Common myeloid progenitor, CD34-positive (primary cell): Measurements from ENCODE around the gene MMP8.

ENCODE experiments used
- CTCF ChIA-PET: fragments of 350-600 bp; sonication (Branson Sonifier 250); formaldehyde crosslinking; loops from one replicate; lab custom pipeline; 2021; ENCODE audit warnings: antibody characterized with exemption; lab: Charles Lee
- POLR2A ChIA-PET: fragments of 350-600 bp; sonication (Branson Sonifier 250); formaldehyde crosslinking; loops from one replicate; lab custom pipeline; 2021; ENCODE audit warnings: antibody characterized with exemption; lab: Charles Lee
- DNase-seq, 3 donors: peaks; one replicate each; pipeline versions ENCODE4 v3.0.0 to v3.0.0-alpha.2; 2013
- H3K27ac ChIP-seq, 2 experiments: 1 replicate in 1 of 2; 2 replicates in 1 of 2; pipeline ENCODE4 v1.7.0; 2013; ENCODE audit warnings: inconsistent platforms in 2 of 2, low read length in 2 of 2, mild to moderate bottlenecking in 2 of 2, low read depth in 1 of 2, moderate library complexity in 1 of 2; ENCODE audit not compliant: severe bottlenecking in 2 of 2, insufficient read depth in 1 of 2, poor library complexity in 1 of 2
- H3K27me3 ChIP-seq, 5 experiments: replicated peaks in 2 of 5; 1 replicate in 3 of 5; 2 replicates in 2 of 5; pipeline versions ENCODE4 v1.6.1 to v1.7.0; 2013; ENCODE audit warnings: low read length in 4 of 5, mild to moderate bottlenecking in 2 of 5, moderate library complexity in 2 of 5, inconsistent platforms in 1 of 5; ENCODE audit not compliant: insufficient read depth in 5 of 5, control insufficient read depth in 4 of 5
- H3K36me3 ChIP-seq, 4 experiments: 1 replicate in 2 of 4; 2 replicates in 2 of 4; pipeline versions ENCODE4 v1.6.1 to v1.7.0; 2013; ENCODE audit warnings: low read length in 3 of 4, control low read depth in 1 of 4, mild to moderate bottlenecking in 1 of 4; ENCODE audit not compliant: control insufficient read depth in 4 of 4, insufficient read depth in 4 of 4
- H3K4me1 ChIP-seq, 4 experiments: 1 replicate in 3 of 4; 2 replicates in 1 of 4; pipeline versions ENCODE4 v1.6.1 to v1.7.1; 2013; ENCODE audit warnings: low read length in 3 of 4, mild to moderate bottlenecking in 3 of 4, control low read depth in 1 of 4, inconsistent platforms in 1 of 4, moderate library complexity in 1 of 4; ENCODE audit not compliant: control insufficient read depth in 4 of 4, insufficient read depth in 4 of 4; ENCODE audit errors: control extremely low read depth in 1 of 4
- H3K4me3 ChIP-seq, 7 experiments: 1 replicate in 4 of 7; 2 replicates in 3 of 7; pipeline versions ENCODE4 v1.5.1 to v1.7.0; 2013; ENCODE audit warnings: mild to moderate bottlenecking in 7 of 7, low read length in 6 of 7, moderate library complexity in 6 of 7, inconsistent platforms in 2 of 7, low read depth in 2 of 7, control low read depth in 1 of 7; ENCODE audit not compliant: insufficient read depth in 4 of 7, control insufficient read depth in 1 of 7; ENCODE audit errors: extremely low read depth in 1 of 7
- H3K9me3 ChIP-seq, 5 experiments: 1 replicate in 4 of 5; 2 replicates in 1 of 5; pipeline versions ENCODE4 v1.6.1 to v1.7.1; 2013; ENCODE audit warnings: low read length in 4 of 5, mild to moderate bottlenecking in 2 of 5, inconsistent platforms in 1 of 5, low read depth in 1 of 5, moderate library complexity in 1 of 5; ENCODE audit not compliant: control insufficient read depth in 4 of 5, insufficient read depth in 2 of 5; ENCODE audit errors: control extremely low read depth in 1 of 5
- WGBS: methylation state at CpG from one replicate; pipeline ENCODE4 v1.1.5; 2013; ENCODE audit not compliant: insufficient coverage; 5-methylcytosine and 5-hydroxymethylcytosine counted together

MMP8 gene

GRCh38 chr11:102705626-102706025 is 19.1 kb downstream of the MMP8 start, which contains the start of gene MMP27:
TSS of gene MMP27 (minus strand) at chr11:102705769. CDS start at chr11:102705714, 55 bp downstream.
- POLR2A ChIA-PET: no interaction called here
- CTCF ChIA-PET: no interaction called here
- no peaks in the 10 kb centered on the region for H3K4me1 ChIP-seq

GRCh38 chr11:102704841-102705240 is 19.9 kb downstream of the MMP8 start:
- Histone ChIP-seq H3K27me3 (no peaks in the 10 kb centered on the region), H3K4me3 (no peak overlapping the region), H3K36me3 (no peaks in the 10 kb centered on the region), H3K4me1 (no peaks in the 10 kb centered on the region), H3K9me3 (no peaks in the 10 kb centered on the region), H3K27ac (no peak overlapping the region)
- 85% methylated on average over 2 of the region's 3 CpGs for WGBS
- ChIA-PET POLR2A (no interaction called here), CTCF (no interaction called here)
- DNase-seq: no peak

More at GRCh38 chr11:102705626-102706025, 19.1 kb downstream of the MMP8 start, which contains the start of gene MMP27:
- Histone ChIP-seq H3K9me3 (no peaks in the 10 kb centered on the region), H3K27me3 (no peaks in the 10 kb centered on the region), H3K27ac (no peak within 1 kb of the TSS), H3K36me3 (no peaks in the 10 kb centered on the region), H3K4me3 (no peak within 1 kb of the TSS)
- DNase-seq: no peak
- 94% methylated on average over 3 of the region's 5 CpGs for WGBS

DNA sequence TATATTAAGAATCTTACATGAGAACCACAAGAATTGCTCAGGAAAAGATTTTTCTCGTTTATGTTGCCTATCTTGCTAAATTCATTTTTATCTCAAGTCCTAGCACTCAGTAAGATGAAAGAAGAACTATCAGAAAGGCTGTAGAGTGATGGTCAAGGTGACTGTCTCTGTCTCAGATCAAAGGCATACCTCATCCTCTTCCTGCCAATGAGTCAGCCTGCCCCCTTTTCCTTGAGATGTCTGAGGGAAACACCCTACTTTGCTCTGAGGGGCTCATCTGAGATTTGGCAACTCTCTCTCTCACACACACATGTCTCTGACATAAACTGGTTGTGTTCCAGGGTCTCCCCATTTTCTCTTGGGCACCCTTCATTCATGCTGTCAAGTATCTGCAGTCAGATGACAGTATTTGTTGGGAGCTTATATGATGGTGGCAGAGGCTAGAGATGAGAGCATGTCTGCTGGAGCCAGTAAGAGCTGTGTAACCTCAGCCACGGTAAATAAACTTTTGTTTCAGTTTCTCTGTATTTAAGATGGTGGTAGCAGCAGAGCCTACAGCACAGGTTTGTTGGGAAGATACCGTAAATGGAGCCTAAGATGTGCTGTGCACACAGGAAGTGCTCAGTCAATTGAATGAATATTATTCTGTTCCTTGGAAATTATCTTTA is 20.8 kb downstream of the MMP8 start:
- ChIA-PET CTCF (no interaction called here), POLR2A (no interaction called here)
- H3K9me3 ChIP-seq: no peaks in the 10 kb centered on the region
- DNase-seq: no peak
- no peaks in the 10 kb centered on the region for H3K36me3 ChIP-seq
- no peaks in the 10 kb centered on the region for H3K27me3 ChIP-seq
- H3K27ac ChIP-seq: no peak overlapping the region
- no peak overlapping the region for H3K4me3 ChIP-seq
- no peaks in the 10 kb centered on the region for H3K4me1 ChIP-seq
- 100% methylated on average over 2 of the region's 3 CpGs for WGBS

DNA sequence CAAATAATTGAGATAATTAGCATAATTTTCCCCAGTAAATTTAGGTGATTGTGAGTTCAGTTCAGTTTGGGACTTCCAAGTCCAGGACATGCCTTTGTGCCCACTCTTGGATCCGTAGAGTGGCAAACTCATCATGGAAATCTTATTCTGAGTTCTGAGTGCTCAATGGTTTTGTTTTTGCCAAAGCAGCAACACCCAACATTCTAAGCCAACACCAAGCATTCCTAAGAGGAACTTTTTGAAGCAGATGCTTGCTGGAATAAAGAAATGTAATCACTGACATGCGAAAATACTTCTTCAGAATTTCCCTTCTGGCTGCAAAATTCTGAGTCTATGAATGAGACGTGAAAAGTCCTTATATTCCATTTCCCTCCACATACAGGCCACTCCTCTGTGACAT is 29.6 kb downstream of the MMP8 start:
- POLR2A ChIA-PET: no interaction called here
- DNase-seq: no peak
- Histone ChIP-seq H3K4me3 (no peak overlapping the region), H3K36me3 (no peaks in the 10 kb centered on the region), H3K27me3 (peaks cover 0 to 3% (median 0%) of the 10 kb centered on the region in 5 experiments), H3K9me3 (no peaks in the 10 kb centered on the region), H3K27ac (no peak overlapping the region), H3K4me1 (no peaks in the 10 kb centered on the region)
- 100% methylated on average over 1 of the region's 3 CpGs for WGBS
- CTCF ChIA-PET: no interaction called here

- CTCF ChIA-PET: interaction anchor here (1.0 kb wide), 1 partner anchor 12 kb away, joined by 3 read pairs; no protein-coding TSS in a partner anchor
- no peak overlapping the region for H3K27ac ChIP-seq
- DNase-seq: no peak
- H3K9me3 ChIP-seq: peaks cover 0 to 4% (median 0%) of the 10 kb centered on the region in 5 experiments
- H3K4me3 ChIP-seq: no peak overlapping the region
- POLR2A ChIA-PET: no interaction called here
- H3K27me3 ChIP-seq: no peaks in the 10 kb centered on the region
- 100% methylated on average over 2 of the region's 2 CpGs for WGBS
- H3K4me1 ChIP-seq: no peaks in the 10 kb centered on the region
- H3K36me3 ChIP-seq: no peaks in the 10 kb centered on the region
Measured at GRCh38 chr11:102685754-102686153, 39.0 kb downstream of the MMP8 start.

GRCh38 chr11:102685338-102685737 is 39.4 kb downstream of the MMP8 start:
- no peak for DNase-seq
- no peaks in the 10 kb centered on the region for H3K36me3 ChIP-seq
- H3K27ac ChIP-seq: no peak overlapping the region
- ChIA-PET CTCF (interaction anchor here (1.0 kb wide), 1 partner anchor 12 kb away, joined by 3 read pairs; no protein-coding TSS in a partner anchor), POLR2A (no interaction called here)
- no CpG with 5 or more reads among the region's 3 CpGs for whole genome bisulfite sequencing
- H3K9me3 ChIP-seq: peaks cover 0 to 4% (median 0%) of the 10 kb centered on the region in 5 experiments
- H3K4me3 ChIP-seq: no peak overlapping the region
- H3K27me3 ChIP-seq: no peaks in the 10 kb centered on the region
- H3K4me1 ChIP-seq: no peaks in the 10 kb centered on the region

- POLR2A ChIA-PET: no interaction called here
- Histone ChIP-seq H3K27me3 (no peaks in the 10 kb centered on the region), H3K9me3 (peaks cover 0 to 4% (median 0%) of the 10 kb centered on the region in 5 experiments), H3K36me3 (no peaks in the 10 kb centered on the region), H3K27ac (no peak overlapping the region), H3K4me1 (no peaks in the 10 kb centered on the region), H3K4me3 (no peak overlapping the region)
- no peak for DNase-seq
- 100% methylated on average over 2 of the region's 4 CpGs for WGBS
- CTCF ChIA-PET: no interaction called here
Measured at GRCh38 chr11:102683277-102683676, 41.5 kb downstream of the MMP8 start.
